Measurements from ENCODE around the gene GNAO1.
A peak's percentile ranks its signal among the peaks of the same experiment; 100 is the strongest.

GNAO1 gene

DNA sequence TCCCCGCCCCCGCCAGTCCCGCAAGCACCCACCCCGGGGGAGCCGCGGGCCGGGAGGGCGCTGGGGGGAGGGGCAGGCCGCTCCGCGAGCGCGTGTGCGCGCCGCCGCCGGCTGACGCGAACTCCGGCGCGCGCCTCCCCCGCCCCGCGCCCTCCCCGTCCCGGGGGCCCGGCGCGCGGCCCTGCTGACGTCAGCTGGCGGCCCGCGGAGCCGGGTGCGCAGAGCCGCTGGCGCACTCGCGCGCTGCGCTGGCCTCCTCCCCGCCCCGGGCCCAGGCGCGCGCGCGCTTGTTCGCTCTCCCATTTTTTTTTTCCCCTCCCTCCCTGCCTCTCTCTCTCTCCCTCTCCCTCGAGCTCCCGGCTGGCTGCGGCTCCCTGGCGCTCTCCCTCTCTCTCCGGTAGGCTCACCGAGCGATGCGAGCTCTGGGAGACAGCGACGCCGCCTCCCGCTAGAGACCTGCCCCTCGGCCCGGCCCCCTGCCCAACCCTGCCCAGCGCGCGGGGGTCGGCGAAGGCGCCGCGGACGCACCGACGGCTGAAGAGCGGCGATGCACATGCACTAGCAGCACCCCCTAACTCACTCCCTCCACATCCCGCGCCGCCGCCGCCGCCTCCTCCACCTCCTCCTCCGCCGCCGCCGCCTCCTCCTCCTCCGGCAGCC lies at the start of gene GNAO1:
Gene GNAO1 (plus strand): TSS at position 334 of the 660 bp plus-strand sequence. CDS start 747 bp downstream, outside the sequence.
- DNase-seq (ENCODE audit: low read depth in 2 of 2): no peak

DNA sequence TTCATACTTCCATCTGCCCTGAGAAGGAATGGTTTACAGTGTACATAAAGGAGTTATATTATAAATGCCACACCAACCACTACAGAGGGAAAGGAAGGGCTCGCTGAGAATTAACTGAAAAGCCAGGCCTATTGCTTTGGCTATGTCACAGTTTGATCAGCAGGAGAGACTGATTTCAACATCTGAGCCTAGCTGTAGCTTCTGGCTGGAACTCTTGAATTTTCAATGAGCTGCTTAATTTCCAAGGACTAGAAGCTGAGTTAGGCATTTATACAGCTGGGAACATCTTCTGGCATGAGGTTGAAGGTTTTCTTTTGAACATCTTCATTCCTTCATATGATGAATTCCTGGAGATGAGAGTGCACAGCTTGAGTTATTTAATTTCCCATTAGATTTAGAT lies 47.6 kb upstream of the GNAO1 start:
- DNase-seq (ENCODE audit: low read depth in 2 of 2): no peak

DNA sequence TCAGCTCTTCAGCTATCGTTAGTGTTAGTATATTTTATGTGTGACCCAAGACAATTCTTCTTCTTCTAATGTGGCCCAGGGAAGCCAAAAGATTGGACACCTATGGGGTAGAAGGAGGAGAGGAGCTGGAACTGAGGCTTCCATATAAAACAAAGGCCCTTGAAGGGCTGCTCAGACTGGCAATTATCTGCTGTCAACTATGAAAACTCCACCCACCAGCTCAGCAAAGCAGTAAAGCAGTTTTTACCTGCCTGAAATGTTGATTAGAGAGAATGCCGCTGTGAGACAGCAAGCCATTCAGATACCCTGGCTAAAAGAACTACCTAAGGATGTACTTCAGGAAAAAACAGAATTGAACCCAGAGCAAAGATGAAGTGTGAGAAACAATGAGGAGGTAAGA lies 45.9 kb upstream of the GNAO1 start:
- no peak for DNase-seq (ENCODE audit: low read depth in 2 of 2)

DNA sequence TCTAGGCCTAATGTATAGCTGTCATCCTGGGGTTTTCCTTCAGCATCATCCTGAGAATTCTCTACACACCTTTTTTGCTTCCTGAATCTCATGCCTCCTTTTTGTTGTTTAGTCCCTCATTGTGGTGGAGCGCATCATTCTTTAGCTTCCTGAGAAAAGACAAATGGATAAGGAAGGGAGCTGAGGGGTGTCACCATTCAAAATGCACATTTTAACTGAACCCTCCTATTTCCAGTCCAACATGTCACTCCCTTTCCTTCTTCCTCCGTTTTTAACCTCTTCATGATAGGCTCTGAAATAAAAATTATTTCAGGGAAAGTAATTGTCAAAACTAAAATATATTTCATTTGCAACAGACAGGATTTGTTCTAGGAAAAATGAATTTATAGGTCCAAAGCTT lies 39.7 kb upstream of the GNAO1 start:
- DNase-seq (ENCODE audit: low read depth in 2 of 2): no peak

DNA sequence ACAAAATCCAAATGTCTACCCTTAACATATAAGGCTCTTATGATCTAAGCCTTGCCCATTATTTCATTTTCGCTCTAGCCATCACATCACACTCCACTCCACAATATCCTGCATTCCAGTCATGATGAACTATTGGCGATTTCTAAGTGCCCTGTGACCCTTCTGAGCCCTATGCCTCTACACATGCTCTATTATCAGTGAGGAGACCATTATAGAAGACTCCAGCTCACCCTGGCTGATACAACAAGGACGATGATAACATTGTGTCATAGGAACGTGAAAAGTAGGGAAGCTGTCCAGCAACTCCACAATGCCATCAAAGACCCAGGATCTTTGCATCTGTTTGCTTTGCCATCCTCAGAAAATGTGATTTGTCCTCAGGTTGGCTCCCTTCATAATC lies 29.6 kb upstream of the GNAO1 start:
- DNase-seq (ENCODE audit: low read depth in 2 of 2): no peak

DNA sequence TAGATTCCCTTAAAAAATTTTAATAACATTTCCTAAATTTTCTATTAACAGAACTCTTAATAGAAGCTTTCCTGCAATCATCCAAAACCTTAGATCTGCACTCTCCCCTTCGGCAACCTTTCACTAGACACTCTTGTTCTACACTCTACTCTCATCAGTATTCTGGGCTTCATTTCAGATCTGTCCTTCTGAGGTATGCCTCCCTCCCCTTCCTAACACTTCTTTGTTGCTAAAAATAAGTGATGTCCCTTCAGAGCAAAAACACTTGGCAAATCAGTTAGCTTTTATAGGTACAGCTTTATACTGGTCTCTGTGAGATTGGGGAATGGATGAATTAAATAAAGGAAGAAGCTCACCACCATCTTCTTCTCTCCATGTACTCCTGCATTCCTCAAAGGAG lies 28.2 kb upstream of the GNAO1 start:
- no peak for DNase-seq (ENCODE audit: low read depth in 2 of 2)

DNA sequence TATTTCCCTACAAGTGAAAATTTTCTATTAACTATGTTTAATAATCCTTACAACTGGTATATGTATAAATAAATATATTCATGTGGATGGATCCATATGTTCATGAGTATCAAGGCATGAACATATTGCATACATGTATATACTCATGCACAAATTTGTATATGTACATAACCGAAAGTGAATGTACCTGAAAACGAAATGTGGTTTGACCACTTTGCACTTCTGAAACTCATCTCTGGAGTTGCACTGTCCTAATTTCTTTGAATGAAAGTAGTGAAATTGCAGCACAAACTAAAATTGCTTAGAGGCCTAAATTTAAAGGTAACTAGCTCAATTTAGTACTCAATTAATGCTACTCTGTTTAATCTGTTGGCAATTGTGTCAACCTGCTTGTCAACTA lies 27.4 kb upstream of the GNAO1 start:
- DNase-seq (ENCODE audit: low read depth in 2 of 2): no peak

DNA sequence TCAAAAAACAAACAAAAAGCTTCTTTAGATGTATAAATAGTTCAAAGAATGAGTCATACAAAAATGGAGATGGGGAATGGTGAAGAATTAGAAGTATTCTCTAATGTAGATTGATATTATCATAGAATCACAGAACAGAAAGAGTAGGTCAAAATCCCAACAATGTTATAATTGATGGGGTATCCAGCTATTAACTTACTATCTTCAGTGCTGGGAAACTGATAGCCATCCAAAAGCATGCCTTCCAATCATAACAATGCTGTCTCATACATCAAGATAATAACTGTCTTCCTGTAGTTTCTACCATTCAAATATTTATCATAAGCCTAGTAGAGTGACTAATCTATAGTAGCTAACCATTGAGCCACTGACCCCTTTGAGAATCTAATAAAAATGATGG lies 26.7 kb upstream of the GNAO1 start:
- no peak for DNase-seq (ENCODE audit: low read depth in 2 of 2)

DNA sequence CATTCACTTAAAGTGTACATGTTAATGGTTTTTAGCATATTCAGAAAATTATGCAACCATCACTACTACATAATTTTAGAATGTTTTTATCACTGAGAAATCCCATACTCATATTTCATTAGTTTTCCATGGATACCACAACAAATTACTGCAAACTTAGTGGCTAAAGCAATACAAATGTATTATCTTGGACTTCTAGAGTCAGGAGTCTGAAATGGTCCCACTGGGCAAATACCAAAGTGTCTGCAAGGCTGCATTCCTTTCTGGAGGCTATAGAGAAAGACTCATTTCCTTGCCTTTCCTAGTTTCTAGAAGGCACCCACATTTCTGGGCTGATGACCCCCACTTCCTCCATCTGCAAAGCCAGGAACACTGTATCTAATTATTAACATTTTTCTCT lies 16.9 kb upstream of the GNAO1 start:
- DNase-seq (ENCODE audit: low read depth in 2 of 2): no peak

DNA sequence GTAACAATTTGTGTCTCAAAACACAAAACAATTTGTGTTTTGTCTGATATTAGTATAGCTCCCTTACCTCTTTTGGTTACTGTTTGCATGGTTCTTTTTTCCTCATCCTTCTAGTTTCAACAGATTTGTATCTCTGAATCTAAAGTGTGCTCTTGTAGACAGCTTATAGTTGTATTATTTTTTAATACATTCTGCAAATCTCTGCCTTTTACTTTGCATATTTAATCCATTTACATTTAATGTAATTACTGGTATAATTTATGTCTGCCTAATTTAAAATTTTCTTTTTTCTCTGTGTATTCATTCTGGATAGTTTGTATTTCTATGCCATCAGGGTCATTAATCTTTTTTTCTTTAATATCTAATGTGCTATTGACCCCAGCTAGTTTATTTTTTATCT lies 9.9 kb upstream of the GNAO1 start:
- no peak for DNase-seq (ENCODE audit: low read depth in 2 of 2)

DNA sequence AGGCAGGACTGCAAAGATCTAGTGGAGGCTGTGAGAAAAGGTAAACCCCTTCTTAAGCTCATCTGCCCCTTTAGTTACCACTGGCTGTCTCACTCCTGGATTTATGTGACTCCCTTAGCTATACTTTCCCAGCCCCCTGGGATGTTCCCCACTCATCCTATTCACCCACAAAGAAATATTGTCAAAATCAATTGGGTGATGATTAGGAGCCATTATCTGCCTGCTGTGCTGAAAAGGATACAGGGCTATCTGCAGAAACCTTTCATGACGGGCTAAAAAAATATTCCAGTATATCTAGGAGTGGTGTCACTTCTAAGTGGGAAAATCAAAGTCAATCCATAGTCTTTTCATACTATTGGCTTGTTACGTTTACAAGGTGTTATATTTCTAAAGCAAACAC lies 8.0 kb upstream of the GNAO1 start:
- DNase-seq (ENCODE audit: low read depth in 2 of 2): no peak

DNA sequence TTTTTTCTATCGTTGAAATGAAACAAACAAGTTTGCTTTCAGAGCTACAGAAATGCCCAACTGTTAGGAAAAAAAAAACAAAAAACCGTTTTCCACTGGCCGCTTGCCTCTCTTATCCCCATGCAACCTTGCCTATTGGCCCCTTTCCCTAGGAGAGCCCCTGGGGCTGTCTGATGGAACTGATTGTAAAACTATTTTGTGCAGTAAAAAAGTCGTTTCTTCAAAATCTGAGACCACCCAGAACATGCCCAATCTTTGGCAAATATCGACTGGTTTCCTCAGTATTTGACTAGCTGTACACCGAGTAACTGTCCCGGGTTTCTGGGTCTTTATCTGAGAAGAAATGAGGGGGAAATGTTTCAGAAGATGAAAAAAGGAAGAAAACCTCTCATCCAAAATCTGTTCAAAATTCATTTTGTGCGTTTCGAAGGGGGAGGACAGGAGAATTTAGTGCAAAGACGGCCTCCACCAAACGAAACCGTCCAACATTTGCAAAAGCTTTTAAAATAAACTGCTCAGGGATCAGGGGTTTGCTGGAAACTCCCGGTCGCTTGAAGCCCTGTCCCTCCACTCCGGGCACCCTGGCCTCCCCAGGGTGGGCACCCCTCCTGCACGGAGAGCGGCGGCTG lies 1.1 kb upstream of the GNAO1 start:
- DNase-seq (ENCODE audit: low read depth in 2 of 2): no peak

DNA sequence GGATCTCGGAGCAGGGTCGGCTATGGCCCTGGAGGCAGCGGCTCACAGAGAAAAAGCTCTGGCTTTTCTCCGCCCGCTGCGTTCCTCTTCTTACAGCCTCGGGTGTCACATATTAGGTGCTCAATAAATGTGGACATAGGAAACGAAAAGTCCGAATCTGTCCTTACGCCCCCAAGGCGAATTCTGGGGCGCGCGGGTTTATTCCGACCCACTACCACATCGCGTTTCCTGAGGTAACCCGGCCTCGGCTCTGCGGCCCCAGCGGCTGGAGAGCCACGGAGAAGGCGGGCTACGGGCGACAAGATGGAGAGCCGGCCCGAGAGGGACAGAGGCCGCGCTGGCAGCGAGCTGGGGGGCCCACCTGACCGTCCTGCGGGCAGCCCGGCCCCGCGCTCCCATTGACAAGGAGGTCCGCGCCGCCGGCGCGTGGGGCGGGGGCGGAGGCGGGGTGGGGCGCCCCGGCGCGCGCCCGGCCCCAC lies 573 bp upstream of the GNAO1 start:
- no peak for DNase-seq (ENCODE audit: low read depth in 2 of 2)

DNA sequence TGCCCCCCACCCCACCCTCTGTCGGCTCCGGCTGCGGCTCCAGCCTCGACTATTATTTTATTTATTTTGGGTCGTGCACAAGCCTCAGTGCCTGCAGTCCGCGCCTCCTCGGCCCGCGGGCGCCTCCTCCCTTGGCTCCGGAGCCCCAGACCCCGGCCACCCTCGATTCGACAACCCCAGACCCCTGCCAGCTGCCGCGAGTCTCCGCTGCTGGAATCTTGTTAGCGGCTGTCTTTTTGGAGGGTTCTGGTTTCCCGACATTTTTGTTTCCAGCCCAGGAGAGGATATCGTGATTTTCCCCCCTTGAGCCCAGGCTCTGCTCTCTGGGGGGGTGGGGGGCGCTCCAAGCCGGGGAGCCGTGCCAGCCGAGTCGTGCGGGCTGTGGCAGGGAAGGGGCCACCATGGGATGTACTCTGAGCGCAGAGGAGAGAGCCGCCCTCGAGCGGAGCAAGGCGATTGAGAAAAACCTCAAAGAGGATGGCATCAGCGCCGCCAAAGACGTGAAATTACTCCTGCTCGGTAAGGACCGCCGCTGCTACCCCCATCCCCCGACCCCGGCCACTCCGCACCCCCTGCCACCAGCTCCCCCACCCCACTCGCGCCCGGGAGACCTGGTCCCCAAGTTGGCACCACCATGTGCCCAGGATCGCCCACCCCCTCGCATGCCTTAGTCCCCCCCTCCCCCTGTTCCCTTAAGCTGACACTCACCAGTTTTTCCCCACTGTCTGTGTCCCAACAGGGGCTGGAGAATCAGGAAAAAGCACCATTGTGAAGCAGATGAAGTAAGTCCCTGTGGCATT lies 746 bp downstream of the GNAO1 start:
- DNase-seq (ENCODE audit: low read depth in 2 of 2): no peak

DNA sequence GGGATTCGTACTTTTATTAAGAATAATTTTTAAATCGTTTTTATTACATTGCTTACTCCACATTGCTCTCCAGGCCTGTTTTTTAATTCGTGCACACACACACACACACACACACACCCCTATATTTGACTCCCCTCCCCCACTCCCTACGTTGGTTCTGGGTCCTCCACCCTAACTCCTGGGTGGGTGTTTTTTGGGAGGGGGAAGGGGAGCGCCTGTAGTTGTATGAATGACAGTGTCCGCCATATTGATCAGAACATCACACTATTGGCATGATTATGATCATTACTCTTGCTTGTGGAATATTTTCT lies 1.3 kb downstream of the GNAO1 start:
- DNase-seq (ENCODE audit: low read depth in 2 of 2): no peak

DNA sequence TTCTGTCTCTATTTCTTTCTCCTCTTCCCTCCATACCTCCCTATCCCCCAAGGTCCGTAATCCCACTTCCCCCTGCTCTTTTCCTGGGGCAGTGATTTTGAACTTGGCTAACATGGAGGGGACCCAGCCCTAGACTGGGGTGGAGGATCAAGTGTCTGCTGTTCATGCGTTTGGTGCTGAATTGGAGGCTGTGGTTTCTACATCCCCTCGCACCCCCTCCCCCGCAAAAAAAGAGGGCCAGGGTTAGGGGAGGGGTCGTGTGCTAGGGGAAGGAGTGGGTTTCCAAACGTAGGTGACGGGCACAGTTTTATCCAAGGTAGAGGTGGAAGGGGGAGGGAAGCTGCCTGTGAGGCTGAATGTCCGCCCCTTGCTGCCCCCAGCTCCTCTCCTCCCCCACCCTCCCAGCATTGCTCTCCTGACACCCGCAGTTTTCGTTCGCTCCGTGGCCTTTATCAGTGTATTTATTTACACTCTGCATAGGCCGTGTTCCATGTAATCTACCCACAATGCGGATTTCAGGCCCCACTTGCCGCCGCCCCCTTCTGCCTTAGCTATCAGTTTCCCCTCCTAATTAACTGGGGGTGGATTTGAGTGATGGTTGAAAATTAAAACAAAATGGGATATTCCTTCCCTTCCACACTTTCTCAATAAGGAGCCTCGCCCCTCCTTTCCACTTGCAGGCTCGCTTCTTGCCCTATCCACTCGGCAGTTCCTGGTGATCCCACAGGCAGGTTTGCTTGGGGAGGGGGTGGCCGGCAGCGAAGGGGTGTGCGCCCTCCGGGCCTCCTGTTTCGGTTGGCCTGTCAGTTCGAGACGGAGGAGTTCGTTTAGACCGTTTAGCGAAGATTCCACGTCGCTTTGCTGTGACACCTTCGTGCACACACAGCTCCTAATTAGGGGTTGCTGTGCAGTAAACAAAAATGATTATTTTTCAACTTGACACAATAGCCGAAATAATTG lies 2.0 kb downstream of the GNAO1 start:
- DNase-seq (ENCODE audit: low read depth in 2 of 2): no peak

DNA sequence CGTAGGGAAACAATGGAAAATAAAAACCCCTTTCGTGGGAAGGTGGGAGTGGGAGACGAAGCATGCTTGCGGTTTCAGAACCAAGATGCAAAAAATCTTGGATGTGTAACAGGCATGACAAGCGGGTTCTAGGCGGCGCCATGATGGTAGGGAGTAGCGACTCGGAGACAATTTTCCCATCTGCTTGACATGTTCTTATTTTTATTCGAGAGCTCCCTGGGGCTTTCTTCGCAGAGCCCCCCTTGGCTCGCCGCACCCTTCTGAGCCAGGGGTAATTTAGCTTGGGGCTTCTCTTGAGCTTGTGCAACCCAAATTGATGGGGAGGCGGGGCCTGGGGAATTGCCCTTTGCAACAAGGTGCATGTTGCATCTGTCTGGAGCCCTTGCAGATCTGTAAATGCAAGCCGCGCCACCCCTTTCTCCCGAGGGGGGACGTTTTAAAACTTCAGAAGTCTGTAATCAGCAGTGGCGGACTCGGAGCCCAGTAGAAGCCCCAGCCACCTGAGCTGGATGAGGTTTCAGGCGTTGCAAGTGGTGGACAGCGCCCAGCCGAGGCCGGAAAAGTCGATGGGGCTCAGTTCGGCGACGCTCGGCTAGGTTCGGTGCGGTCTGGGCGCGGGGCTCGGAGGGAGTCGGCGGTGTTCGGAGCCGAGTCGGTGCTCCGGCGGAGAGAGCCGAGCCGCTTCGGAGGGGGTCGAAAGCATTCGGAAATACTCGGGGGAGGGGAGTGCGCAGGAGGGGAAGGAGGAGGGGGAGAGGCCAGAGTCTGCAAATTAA lies 2.9 kb downstream of the GNAO1 start:
- DNase-seq (ENCODE audit: low read depth in 2 of 2): peak; percentile 62

DNA sequence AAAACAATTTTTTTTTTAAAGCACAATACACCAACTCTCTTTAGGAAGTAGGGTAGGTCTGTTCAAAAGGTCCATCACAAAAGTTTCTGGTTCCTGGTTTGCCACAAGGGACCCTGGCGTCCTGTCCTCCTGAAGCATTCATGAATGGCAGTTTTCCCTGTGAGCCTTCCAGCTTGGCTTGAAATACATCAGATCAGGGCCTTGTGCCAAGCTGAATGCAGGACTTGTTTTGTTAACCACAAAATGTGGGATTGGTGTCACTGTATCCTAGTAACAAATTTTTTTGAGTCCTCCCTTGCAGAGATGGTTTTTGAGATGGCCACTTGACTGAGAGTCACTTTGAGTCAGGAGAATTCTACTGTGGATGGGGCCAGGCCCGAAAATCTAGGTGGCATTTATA lies 3.9 kb downstream of the GNAO1 start:
- DNase-seq (ENCODE audit: low read depth in 2 of 2): no peak

DNA sequence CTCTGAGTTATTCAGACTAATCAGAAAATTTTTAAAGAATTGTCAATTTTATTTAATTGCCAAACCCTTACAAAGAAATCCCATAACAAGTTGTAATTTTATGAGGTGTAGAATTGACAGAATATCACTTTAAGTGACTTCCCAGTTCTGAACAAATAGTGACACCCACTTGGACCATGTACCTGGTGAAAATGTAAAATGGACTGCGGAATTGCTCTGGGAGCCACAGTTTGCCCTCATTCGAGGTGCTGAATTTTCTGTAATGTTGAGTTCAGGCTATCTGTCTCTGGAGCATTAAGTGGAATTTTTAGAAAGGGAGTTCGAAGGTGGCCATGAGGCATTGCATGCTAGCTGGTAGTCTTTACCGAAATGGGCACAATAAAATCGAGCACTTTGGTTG lies 5.1 kb downstream of the GNAO1 start:
- no peak for DNase-seq (ENCODE audit: low read depth in 2 of 2)

DNA sequence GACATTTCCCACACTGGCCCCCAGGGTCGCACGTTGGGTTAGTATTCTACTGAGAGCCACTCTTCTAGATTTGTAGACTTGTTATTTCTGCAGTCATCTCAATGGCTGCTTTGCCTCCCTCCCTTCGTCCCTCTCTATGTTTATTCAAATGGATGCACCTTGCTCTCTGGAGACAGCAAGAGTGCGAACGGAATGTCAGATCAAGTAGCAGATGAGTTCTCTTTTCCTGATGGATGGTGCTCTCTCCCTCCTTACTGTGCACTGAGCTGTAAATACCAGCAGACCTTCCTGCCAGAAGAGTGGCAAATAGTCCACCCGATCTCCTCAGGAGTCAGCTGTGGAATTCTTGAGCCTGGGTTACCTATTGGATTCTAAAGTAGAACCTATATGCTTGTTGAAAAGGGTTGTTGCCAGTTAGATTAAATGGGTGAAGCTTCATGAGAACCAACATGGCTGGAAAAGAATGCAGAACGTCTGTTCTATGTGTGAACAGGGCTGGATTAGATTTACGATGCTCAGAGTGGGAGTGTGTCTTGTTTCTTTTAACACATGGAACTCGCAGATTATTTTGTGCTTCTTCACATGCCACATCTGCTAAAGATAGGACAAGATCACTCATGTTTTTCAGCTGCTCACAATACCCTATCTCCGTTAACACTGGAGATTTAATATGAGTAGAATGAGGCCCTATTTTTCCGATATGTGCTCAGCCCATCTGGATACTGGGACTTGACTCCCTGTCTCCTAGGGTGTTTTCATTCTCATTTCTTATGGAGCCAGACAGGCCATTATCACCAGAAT lies 6.1 kb downstream of the GNAO1 start:
- no peak for DNase-seq (ENCODE audit: low read depth in 2 of 2)

Data from stimulated activated CD4-positive, alpha-beta T cell treated with anti-CD3 and anti-CD28 coated beads, Interleukin-12 subunit alpha, Interleukin-12 subunit beta, amount 100 ng/mL, for 24 hours (primary cell).